Activated naive CD4-positive, alpha-beta T cell treated with anti-CD3 and anti-CD28 coated beads, Interleukin-2, amount 50 U/mL, for 16 hours (primary cell): Measurements from ENCODE around the gene CCN6.
A peak's percentile ranks its signal among the peaks of the same experiment; 100 is the strongest.

Experiments
- DNase-seq: peaks from one replicate; pipeline ENCODE4 v3.0.0-alpha.2; 2020

Gene CCN6

DNA sequence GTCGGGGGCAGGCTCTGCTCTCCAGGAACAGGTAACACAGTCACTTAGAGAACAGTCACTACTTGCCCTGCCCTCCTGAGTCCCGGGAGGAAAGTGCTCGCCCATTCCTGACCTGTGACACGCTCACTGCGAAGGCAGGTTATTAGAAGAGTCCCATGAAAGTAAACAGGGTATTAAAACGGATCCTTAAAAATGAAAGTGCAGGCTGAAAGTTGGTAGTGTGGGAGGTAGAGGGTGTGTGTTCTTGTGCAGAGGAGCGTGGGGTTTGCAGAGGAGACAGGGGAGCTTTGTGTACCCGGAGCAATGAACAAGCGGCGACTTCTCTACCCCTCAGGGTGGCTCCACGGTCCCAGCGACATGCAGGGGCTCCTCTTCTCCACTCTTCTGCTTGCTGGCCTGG is at the start of gene CCN6:
Gene CCN6, plus strand, starts transcription at position 104 of the 400 bp plus-strand sequence. Its CDS starts 254 bp downstream, at position 358.
- DNase-seq = no peak

DNA sequence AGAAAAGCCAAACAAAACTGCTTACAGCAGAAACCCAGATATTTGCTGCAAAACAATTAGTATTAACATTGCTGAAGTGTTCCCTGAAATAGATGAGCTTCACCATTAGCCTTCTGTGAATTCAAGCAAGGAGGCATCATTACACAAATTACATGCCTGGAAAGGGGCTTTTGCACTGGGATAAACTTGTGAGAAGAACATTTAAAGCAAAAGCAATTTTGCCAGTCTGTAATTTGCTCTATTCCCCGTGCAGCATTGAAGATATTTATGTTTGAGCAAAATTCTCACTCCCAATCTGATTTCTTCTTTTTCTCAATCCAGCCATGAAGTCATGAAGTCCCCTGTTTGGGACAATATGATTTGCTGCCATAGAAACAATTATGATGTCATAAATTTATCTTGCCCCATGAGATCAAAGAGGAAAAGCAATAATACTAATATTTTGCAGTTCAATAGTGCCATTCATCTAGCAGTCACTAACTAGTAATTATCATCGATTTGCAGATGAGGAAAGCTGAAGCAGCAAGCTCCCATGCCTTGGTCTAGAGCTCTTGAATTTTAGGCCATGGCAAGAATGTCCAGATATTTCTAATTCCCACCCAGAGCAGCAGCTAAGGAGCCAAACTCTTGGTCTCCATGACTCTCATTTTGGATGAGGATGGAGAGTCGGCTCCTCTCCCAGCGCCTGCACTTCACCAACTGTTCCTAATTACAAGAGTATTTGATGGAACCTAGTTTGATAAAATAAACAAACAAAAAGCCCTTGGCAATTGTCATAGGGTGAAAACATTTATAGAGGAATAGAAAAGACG is 49.5 kb upstream of the CCN6 start:
- DNase-seq = no peak

DNA sequence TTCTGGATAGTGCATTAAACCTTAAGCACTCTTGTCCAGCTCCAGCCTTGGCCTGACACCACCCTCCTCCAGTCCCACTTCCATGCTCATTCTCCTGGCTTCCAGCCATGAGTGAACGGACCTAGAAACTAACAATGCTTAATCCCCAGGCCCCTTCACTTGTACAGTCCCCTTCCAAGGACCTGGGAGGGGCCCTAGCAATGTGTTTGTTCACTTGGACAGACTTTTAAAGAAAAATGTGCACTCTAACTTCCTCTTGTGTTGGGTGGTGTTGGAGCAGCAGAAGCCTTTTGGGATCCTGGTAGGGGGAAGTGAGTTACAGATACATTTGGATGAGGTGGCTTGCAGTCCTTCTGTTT is 48.9 kb upstream of the CCN6 start:
- DNase-seq = no peak

DNA sequence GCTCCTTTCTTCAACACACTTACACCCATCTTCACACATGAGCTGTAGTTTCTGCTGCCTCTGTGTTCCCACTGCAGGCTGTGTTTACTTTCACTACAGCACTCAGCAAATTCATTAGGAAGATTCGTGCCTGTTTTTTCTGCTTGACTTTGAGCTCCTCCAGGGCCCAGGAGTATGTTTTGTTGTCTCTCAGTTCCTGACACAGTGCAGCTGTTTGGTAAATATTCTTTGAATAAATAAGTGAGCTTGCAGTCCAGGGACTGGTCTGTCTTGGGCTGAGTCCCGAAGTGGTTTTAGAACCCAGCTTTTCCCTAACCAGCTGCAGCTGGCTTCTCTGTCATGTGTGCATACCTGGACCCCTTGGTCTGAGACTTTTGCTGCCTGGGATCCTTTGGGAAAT is 46.6 kb upstream of the CCN6 start:
- DNase-seq = no peak

DNA sequence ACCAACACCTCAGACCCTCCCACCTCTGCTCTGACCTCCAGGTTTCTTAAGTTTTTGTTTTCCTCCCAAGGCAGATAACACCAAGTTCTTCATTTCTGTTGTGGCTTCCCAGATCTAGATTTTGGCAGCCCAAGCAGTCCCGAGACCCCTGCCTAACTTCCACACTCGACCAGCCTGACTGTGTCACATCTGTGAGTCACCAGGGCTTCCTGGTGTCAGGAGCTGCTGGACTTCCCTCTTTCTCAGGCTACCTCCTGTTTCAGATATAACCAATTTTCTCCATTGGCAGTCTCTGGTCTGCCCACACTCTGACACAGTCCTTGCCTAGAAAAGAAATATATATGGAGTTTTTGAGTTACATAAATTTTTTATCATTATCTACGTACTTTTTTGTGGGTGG is 46.1 kb upstream of the CCN6 start:
- no peak for DNase-seq

DNA sequence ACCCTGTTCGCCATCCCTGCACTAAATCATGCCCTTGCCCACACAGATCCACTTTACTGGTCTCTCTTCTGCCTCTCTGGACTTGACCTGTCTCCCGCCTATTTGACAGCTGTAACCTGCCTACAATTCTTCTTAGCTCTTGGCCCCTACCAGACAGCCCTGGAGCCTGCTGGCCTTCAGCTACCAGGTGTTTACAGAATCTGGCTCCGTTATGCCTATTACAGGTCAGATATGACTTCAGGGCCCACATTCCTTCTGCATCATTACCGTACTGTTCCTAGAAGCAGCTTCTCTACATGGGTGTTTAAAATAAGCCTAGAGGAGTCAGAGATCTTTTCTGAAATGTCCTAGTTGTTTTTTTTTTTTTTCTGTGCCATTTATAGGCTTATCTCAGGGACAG is 45.4 kb upstream of the CCN6 start:
- DNase-seq = no peak

DNA sequence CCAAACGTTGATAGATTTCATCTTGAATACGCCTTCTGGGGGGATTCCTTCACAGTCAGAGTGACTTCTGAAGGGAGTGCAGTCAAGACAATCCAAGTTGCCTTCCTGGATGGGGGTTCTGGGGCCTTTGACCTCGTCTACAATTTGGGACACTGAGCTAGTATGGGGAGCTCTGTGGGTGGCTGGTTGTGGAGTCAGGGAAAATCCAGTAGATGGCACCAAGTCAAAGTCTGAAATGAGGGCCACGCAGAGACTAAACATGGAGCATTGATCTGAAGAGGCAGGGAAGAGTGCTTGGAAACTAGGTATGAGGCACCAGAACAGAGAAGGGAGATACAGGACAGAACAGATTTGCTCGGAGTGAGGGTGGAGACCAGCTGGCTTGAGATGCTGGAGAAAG is 43.6 kb upstream of the CCN6 start:
- DNase-seq = no peak

DNA sequence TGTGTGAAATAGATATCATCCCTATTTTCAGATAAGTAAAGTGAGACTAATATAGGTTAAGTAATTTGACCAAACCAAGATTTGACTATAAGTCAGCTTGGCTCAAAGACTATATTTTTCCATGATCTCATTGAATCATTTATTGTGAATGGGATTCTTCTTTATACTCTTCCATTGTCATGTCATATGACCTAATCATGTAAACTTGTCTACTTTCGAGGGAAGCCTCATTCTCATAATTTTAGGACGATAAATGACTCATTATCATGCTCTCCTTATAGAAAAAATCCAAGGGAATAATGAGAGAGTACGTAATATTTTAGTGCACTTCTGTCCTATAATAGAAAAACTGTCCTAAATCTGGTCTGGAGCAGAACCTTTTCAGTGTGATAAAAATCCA is 40.9 kb upstream of the CCN6 start:
- DNase-seq = no peak

DNA sequence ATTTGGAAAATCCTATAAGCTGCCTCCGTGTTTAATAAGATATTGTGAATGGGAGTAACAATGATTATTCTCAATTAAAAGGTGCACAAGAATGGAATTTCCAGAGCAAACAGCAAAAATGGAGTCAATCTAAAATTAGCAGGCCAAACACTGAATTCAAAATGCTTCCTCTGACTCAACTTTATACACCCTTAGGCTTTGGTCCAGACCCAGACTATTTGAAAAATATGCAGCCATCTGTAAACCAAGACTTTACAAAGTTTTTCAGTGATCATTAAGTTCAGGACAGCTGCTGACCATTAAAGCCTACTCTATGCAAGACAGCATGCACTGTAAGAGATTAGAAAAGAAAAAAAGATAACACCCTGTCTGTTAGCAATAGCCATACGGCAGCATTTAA is 39.4 kb upstream of the CCN6 start:
- DNase-seq = no peak

DNA sequence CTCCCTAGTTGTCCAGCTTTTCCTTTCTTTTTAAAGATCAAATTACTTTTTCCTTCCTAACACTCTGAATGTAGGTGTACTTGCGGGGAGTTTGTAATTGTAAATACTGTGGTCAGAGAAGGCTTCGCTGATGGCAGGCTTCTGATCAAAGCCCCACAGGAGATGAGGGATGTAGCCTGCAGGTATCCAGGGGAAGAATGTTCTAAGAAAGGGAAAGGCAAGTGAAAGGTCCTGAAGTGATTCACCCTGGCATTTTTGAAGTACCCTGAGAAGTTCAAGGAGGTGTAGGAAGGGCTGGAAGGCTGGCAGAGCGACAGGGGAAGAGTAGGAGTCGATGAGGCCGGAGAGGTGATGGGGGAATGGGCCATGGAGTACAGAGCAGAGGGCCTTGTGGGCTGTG is 38.2 kb upstream of the CCN6 start:
- no peak for DNase-seq

DNA sequence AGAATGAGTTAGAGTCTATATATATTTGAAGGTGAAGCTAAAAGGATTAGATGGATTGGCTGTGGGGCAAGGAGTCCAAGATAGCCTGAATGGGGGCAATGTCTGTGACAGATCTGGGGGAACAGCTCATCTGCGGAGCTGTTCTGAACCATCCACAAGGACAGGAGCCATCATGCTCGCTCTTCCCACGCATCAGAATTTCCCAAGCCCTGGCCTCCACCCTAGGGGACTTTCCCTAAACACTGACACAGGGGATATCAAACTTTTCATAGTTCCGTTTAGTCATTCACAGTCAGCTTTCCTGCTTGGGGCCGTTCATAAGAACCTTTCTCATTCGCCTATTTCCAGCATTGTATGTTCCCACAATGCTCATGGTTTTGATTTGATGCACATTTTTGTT is 37.6 kb upstream of the CCN6 start:
- peak; percentile 66 for DNase-seq

DNA sequence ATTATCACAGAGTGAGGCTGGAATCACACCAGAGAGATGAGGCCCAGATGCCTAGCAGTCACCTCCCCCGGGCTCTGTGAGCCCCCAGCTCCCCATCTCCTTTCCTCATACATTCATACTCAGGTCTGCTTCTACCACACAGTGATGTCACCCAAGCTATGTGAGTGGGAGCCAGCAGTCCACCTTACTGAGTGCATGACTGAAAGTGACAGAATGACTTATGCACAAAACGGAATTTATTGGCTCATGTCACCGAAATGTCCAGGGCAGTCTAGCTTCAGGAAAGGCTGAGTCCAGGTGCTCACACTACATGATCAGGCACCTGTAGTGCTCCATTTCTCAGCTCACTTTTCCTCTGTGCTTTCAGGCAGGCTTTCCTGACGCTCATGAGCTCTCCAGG is 36.7 kb upstream of the CCN6 start:
- DNase-seq = peak; percentile 56

DNA sequence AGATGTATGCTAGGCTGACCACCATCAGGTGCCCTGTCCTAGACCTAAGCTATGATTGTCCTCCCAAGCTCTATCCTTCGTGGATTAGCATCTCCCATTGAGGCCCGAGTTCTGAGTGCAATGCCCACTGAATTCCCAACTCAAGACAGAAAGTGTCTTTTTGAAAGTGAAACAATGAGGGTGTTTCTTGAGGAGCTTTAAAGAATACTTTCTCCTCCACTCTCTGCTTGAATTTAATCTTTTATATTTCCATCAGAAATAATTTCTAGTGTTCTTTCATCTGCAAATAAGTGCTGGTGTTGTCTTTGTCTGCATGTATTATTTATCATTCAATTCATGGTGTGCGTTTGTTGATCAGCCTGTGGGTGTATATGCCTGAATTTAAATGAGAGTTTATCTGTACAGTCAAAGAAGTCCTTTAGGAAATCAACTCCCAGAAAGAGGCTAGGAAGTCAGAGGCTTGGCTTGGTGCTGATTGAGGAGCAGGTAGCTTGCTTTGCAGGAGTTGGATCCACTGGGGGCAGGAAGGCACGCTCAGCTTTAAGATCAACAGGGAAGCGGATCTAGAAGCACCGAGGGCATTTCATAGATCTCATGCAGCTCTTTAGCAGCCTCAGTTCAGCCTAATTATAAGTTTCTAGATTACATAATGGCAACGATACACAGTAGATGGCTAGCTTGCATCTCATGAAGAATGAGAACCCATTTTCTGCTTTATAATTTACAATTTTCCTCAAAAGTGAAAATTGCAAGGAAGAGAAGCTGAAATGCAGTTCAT is 36.0 kb upstream of the CCN6 start:
- no peak for DNase-seq

DNA sequence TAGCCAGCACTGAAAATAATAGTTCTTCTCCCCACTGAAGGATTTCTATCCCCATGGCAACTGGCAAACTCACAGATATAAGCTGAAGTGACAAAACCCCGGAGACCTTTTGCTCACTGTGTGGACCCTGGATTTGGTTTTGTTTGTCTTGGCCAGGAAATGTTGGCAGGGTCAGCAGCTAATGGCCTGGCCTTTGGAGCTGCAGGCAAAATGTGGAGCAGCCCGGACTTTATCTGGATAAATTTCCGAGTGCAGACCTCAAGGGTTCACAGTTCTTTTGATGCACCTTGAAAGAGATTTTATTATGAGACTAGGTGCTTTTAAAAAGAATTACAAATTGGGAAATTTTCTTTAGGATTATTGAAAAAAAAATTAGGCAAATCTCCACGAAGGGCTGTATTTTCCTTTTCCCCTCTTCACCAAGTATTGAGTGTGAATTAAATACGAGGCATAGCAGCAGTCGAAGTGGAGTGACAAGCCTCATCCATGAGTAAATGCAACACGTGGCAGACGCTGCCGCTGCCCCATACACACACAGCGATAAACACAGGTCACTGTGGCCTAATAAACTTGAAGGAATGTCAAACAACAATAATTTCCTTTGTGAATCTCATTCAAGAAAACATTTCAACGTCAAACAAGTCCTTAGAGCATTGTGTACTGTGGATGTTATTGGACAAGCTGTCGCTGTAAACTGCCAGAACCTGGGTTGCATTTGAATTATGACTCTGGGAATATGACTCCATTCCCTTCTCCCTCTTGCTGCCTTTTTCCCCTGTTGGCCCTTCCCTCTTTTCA is 35.1 kb upstream of the CCN6 start:
- DNase-seq = no peak

DNA sequence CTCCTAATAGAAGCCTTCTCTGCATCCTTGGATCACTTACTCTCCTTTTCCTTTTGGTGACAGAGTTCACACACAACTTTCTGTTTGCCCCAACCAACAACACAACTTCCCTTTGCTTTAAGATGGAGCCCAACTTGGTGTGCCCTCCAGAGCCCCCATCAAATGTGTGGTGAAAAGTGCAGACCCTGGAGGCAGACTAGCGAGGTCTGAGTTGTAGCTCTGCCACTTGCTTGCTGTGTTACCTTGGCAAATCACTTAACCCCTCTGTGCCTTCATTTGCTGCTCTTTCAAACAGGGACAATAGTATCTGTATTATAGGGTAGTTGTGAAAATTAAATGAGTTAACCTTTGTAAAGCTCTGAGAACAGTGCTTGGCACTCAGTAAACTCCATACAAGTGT is 34.3 kb upstream of the CCN6 start:
- no peak for DNase-seq

DNA sequence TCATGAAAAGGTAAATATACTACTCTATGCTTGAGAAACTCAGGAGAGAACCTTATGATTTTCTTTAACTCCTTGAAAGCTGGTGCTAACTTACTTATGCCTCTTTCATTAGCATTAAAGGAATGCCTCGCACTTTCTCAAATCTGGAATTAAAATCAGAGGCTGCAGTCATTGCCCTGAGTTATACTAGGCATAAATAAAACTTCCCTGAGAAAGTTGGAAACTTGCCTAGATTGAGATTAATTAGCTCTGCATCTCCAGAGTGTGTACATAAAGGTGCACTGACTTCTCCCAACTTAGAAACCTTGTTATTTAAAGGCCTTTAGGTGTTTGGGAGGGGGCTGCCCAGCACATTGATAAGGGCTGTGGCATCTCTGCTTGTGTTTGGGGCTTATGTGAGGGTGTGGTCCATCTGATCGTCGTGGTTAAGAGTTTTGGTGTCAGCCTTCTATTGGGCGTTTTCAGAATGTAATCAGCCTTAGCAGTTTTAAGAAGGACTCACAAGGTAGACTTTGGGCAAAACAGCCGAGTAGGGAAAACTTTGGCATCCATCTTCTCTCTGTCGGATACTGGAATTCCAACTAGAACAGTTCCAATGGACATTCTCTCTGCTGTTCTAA is 32.1 kb upstream of the CCN6 start:
- no peak for DNase-seq

DNA sequence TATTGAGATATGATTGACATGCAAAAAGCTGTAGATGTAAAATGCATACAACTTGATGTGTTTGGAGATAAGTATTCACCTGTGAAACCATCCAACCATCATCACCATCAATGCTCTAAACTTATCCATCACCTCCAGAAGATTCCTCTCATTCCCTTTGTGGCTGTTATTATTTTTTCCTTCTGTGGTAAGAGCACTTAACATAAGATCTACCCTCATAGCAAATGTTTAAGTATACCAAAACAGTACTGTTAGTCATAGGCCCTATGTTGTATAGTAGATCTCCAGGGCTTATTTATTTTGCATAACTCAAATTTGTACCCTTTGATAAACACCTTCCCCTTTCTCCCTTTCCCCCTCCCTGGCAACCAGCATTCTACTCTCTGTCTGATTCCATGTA is 31.2 kb upstream of the CCN6 start:
- DNase-seq = no peak

DNA sequence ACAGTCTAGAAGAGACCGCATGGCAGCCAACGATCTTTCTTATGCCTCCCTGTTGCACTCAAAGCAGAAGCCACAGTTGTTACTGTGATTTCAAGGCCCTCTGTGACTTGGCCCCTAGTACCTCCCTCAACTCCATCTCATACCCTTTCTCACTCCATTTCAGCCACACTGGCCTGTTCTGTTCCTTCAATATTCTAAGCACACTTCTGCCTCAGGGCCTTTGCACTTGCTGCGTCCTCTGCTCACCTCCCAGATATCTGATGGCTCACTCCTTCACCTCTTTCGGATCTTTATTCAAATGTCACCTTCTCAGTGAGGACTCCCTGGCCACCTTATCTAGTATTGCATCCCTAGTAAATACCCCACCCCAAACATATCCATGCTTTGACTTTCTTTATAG is 29.4 kb upstream of the CCN6 start:
- DNase-seq = no peak

DNA sequence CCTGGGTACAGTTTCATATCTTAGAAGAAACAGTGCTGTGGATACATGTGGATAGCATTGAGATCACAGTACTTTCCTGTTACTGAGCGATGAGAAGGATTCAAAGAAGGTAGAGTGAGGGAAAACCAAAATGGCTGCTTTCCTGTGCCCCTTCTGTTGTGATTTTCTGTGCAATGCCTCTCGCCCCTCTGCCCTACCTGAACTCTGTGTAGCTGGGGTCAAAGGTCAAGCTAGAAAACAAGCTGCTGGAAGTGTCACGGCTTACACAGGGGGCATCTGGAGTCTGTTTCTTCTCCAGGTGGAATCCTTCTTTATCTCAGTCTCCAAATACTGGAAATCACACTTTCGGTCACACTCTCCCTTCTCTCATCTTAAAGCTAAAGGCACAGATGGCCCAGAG is 27.0 kb upstream of the CCN6 start:
- no peak for DNase-seq

DNA sequence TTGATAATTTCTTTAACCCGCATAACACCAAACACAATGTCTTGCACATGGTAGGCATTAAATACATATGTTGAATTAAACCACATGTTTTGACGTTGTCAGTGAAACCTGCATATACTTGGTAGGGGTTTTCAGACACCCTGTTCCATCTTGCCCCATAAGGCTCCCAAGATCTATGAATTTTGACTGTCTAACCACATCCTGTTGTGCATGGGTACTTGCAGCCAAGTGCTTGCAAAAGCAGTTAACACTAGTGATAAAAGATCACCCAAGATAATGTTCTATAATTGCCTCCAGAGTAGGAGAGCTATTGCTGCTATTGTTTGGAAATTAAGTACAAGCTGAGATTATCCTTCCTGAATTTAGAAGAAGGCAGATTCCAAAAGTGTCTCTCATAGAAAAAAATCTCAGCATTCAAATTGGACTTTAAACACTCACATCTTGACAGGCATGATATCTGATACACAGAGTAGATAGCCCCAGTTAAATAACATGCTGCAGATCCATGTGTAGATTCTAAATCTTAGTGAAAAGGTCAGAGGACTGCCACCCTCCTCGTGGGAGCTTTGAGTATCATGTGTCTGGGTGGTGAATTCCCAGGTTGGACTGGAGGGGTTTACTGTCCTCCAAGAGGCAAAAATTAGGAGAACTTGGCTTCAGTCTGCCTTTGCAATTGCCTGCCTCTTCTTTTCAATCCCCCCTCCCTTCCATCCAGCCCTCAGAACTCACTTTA is 25.8 kb upstream of the CCN6 start:
- peak; percentile 26 for DNase-seq

DNA sequence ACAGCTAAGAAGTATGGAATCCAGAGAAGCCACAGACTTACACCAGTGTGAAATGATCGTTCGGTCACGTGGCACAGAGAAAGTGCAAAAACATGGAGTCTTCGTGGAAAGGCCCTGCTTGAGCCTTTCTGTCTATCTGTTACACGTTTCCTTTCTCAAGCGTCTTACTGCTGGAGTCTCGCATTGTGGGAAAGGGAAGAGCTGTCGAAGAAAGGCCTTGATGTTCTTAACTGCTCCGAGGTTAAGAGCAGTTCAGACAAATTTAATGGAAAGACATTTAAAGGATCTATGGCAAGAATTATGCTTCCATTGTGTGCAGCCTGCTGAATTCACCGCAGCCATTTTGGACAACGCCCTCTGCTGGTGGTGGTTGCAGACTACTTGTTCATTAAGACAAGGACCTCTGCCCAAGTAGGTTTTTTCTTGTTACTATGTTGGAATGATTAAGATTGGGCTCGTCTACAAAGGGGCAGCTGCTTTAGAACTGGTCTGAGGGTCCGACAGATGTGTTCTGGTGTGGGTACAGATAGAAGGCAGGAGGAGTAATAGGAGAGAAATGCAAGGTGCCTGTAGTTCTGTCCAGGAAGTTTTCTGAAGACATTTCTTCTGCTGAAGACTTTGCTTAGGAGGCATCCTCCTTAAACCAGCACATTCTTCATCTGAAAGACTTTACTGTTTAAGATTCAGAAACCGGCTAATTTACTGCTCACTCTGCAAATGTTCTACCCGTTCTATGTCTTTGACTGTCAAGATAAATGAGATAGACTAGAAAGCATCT is 24.7 kb upstream of the CCN6 start:
- peak; percentile 67 for DNase-seq
